HepG2 (cell line): ENCODE data around the gene UMOD. TPM values are rescaled to one million over a fixed set of nuclear protein-coding genes. Genes with fewer than 3 reads are reported as not detected.

ENCODE experiments used
- GTF2F1 ChIP-seq: fragments of 150-350 bp; IDR thresholded peaks from 2 replicates; pipeline ENCODE4 v1.6.1; 2014; ENCODE audit warnings: low read length
- IRF1 ChIP-seq: sonication (generic); formaldehyde crosslinking; IDR thresholded peaks from 2 replicates; pipeline ENCODE4 v1.4.0; 2020; ENCODE audit warnings: low read depth, mild to moderate bottlenecking, missing genetic modification reagents
- KDM6A ChIP-seq: IDR thresholded peaks from 2 replicates; pipeline ENCODE4 v1.6.1; 2016; ENCODE audit warnings: low read depth
- MBD4 ChIP-seq: IDR thresholded peaks from 2 replicates; pipeline ENCODE4 v1.6.1; 2012; ENCODE audit warnings: low read length, inconsistent platforms, borderline replicate concordance
- MIXL1 ChIP-seq: IDR thresholded peaks from 2 replicates; pipeline ENCODE4 v1.6.1; 2016
- NR2F2 ChIP-seq: IDR thresholded peaks from 2 replicates; pipeline ENCODE4 v1.6.1; 2012; ENCODE audit warnings: low read depth, inconsistent platforms, borderline replicate concordance
- PATZ1 ChIP-seq: sonication (generic); formaldehyde crosslinking; IDR thresholded peaks from 2 replicates; pipeline ENCODE4 v1.4.0; 2020; ENCODE audit warnings: missing genetic modification reagents
- PREB ChIP-seq: sonication (generic); formaldehyde crosslinking; IDR thresholded peaks from 2 replicates; pipeline ENCODE4 v1.4.0; 2020; ENCODE audit warnings: missing genetic modification reagents
- RAD21 ChIP-seq: fragments of 450-650 bp; formaldehyde crosslinking; IDR thresholded peaks from 2 replicates; pipeline ENCODE4 v1.5.0; 2020; ENCODE audit warnings: mild to moderate bottlenecking
- TOE1 ChIP-seq: sonication (generic); formaldehyde crosslinking; IDR thresholded peaks from 2 replicates; pipeline ENCODE4 v1.4.0; 2020; ENCODE audit warnings: mild to moderate bottlenecking, missing genetic modification reagents
- ZNF24 ChIP-seq: fragments of 450-650 bp; IDR thresholded peaks from 2 replicates; pipeline ENCODE4 v1.6.1; 2017; ENCODE audit warnings: antibody characterized with exemption, mild to moderate bottlenecking
- ZNF430 ChIP-seq: sonication (generic); formaldehyde crosslinking; IDR thresholded peaks from 2 replicates; pipeline ENCODE4 v1.9.0; 2021; ENCODE audit warnings: mild to moderate bottlenecking, missing genetic modification reagents
- ZNF451 ChIP-seq: sonication (generic); formaldehyde crosslinking; IDR thresholded peaks from 2 replicates; pipeline ENCODE4 v1.5.0; 2020; ENCODE audit warnings: mild to moderate bottlenecking, missing genetic modification reagents
- ZNF512B ChIP-seq: sonication (generic); formaldehyde crosslinking; IDR thresholded peaks from 2 replicates; pipeline ENCODE4 v1.5.1; 2020; ENCODE audit warnings: missing genetic modification reagents, mild to moderate bottlenecking, borderline replicate concordance
- ZNF546 ChIP-seq: sonication (generic); formaldehyde crosslinking; conservative IDR thresholded peaks from 2 replicates; pipeline ENCODE4 v1.8.1; 2023; ENCODE audit warnings: mild to moderate bottlenecking, missing genetic modification reagents
- ZNF563 ChIP-seq: sonication (generic); formaldehyde crosslinking; IDR thresholded peaks from 2 replicates; pipeline ENCODE4 v1.8.0; 2022; ENCODE audit warnings: mild to moderate bottlenecking, moderate library complexity, missing genetic modification reagents
- ZNF710 ChIP-seq: sonication (generic); formaldehyde crosslinking; IDR thresholded peaks from 2 replicates; pipeline ENCODE4 v1.5.0; 2020; ENCODE audit warnings: mild to moderate bottlenecking, missing genetic modification reagents, borderline replicate concordance
- ZNF749 ChIP-seq: sonication (generic); formaldehyde crosslinking; IDR thresholded peaks from 2 replicates; pipeline ENCODE4 v1.8.0; 2022; ENCODE audit warnings: mild to moderate bottlenecking, missing genetic modification reagents, moderate library complexity, borderline replicate concordance
- ZNF766 ChIP-seq: sonication (generic); formaldehyde crosslinking; IDR thresholded peaks from 2 replicates; pipeline ENCODE4 v1.5.0; 2020; ENCODE audit warnings: missing genetic modification reagents, borderline replicate concordance
- ZNF816 ChIP-seq: sonication (generic); formaldehyde crosslinking; IDR thresholded peaks from 2 replicates; pipeline ENCODE4 v1.8.0; 2022; ENCODE audit warnings: missing genetic modification reagents, mild to moderate bottlenecking, borderline replicate concordance
- polyA plus RNA-seq, 8 experiments: library from polyadenylated mRNA; depleted of rRNA in 3 of 8; stranded (reverse) in 7 of 8; unstranded in 1 of 8; fragments of >200 nt; fragmentation: Illumina TruSeq in 4 of 8; extraction: Trizol in 4 of 8; gene quantifications; 2 replicates each; pipeline versions ENCODE4 v1.2.1 to v1.2.3, GENCODE V29; 2011 to 2016; ENCODE audit warnings: low read depth in 4 of 8, missing spikeins in 1 of 8, mixed read lengths in 1 of 8; ENCODE audit not compliant: insufficient read depth in 1 of 8
- total RNA-seq, 5 experiments: library from RNA; depleted of rRNA; stranded (reverse); fragments of >200 nt; fragmentation: Illumina TruSeq; extraction: Trizol; gene quantifications; 2 replicates each; pipeline ENCODE4 v1.2.3, GENCODE V29; 2016; ENCODE audit warnings: low read depth in 1 of 5

Gene UMOD
- total and polyA plus RNA-seq, 2 of the 13 experiments (the other 11 are each of a cell fraction or from before 2014, with no cell fraction given): not detected

- TF ChIP-seq IRF1 (no peak), ZNF749 (CRISPR knock-in tag) (no peak), GTF2F1 (no peak), KDM6A (CRISPR knock-in tag) (peak; percentile 68), ZNF512B (CRISPR knock-in tag) (peak; percentile 99), ZNF451 (CRISPR knock-in tag) (peak; percentile 57; the same call in 1 of the 2 replicates), ZNF24 (no peak), ZNF546 (CRISPR knock-in tag) (peak; percentile 76; the same call in 1 of the 2 replicates), RAD21 (CRISPR knock-in tag) (peak; percentile 73), MBD4 (no peak), PREB (CRISPR knock-in tag) (no peak), TOE1 (CRISPR knock-in tag) (no peak), ZNF710 (CRISPR knock-in tag) (peak; percentile 80), MIXL1 (CRISPR knock-in tag) (peak; percentile 73), ZNF766 (CRISPR knock-in tag) (peak; percentile 21; the same call in 1 of the 2 replicates), NR2F2 (peak; percentile 86), PATZ1 (CRISPR knock-in tag) (peak; percentile 68), ZNF563 (CRISPR knock-in tag) (peak; percentile 52; the same call in 1 of the 2 replicates), ZNF430 (0 out of 2 replicates have a peak, but pooled peaks have one; percentile 33), ZNF816 (CRISPR knock-in tag) (peak; percentile 81; the same call in 1 of the 2 replicates)
Measured at GRCh38 chr16:20385844-20386832, 33.6 kb upstream of the UMOD start (continued).
